Measurements from ENCODE around the gene CCDC69.
"Not testable (repeated sequence)": the region's sequence is repeated elsewhere in the genome, so short reads cannot be mapped to it uniquely, and the experiment has no call there.

GRCh38 chr5:151176268-151176667 is 47.6 kb downstream of the CCDC69 start:
- TF ChIP-seq CTCF, EZH2phosphoT487 (IDR thresholded peaks at IDR 0.05): not testable (repeated sequence)

All from neural progenitor cell (in vitro differentiated cells).